CD14-positive monocyte (primary cell): ENCODE data around the gene WDR62. TPM values are rescaled to one million over a fixed set of nuclear protein-coding genes. Genes with fewer than 3 reads are reported as not detected.

Source experiments
- DNase-seq, 3 donors: peaks; one replicate each; pipeline ENCODE4 v3.0.0-alpha.2; 2011 to 2022
- H2AFZ ChIP-seq: 2 replicates; pipeline ENCODE4 v1.6.0; 2012; ENCODE audit warnings: mild to moderate bottlenecking, low read depth, low read length, inconsistent platforms; ENCODE audit not compliant: insufficient read depth, poor library complexity, severe bottlenecking
- H3K27ac ChIP-seq, 2 donors: 1 replicate in 1 of 2; 2 replicates in 1 of 2; pipeline ENCODE4 v1.5.1; 2012 to 2013; ENCODE audit warnings: low read length in 2 of 2, control low read depth in 1 of 2, inconsistent platforms in 1 of 2, low read depth in 1 of 2, mild to moderate bottlenecking in 1 of 2
- H3K27me3 ChIP-seq, 2 donors: one replicate each; pipeline versions ENCODE4 v1.6.0 to v1.6.1; 2011 to 2013; ENCODE audit warnings: low read length in 2 of 2; ENCODE audit not compliant: control insufficient read depth in 2 of 2, insufficient read depth in 2 of 2
- H3K36me3 ChIP-seq, 2 donors: replicated peaks in 1 of 2; 1 replicate in 1 of 2; 2 replicates in 1 of 2; pipeline versions ENCODE4 v1.5.1 to v1.6.1; 2012 to 2013; ENCODE audit warnings: low read length in 2 of 2, control low read depth in 1 of 2, inconsistent platforms in 1 of 2, mild to moderate bottlenecking in 1 of 2; ENCODE audit not compliant: insufficient read depth in 2 of 2, control insufficient read depth in 1 of 2
- H3K4me1 ChIP-seq, 2 donors: 1 replicate in 1 of 2; 2 replicates in 1 of 2; pipeline versions ENCODE4 v1.5.1 to v1.6.1; 2012 to 2013; ENCODE audit warnings: low read length in 2 of 2, control low read depth in 1 of 2, inconsistent platforms in 1 of 2, mild to moderate bottlenecking in 1 of 2, moderate library complexity in 1 of 2; ENCODE audit not compliant: insufficient read depth in 2 of 2, control insufficient read depth in 1 of 2
- H3K4me2 ChIP-seq: replicated peaks from 2 replicates; pipeline ENCODE3; 2012; ENCODE audit warnings: low read length, moderate library complexity, mild to moderate bottlenecking; ENCODE audit not compliant: poor library complexity, severe bottlenecking; ENCODE audit errors: extremely low read depth
- H3K4me3 ChIP-seq, 3 experiments: fragments of 200-600 bp in 1 of 3; sonication (generic) in 1 of 3; replicated peaks in 1 of 3; 1 replicate in 2 of 3; 2 replicates in 1 of 3; pipeline ENCODE4 v1.5.1; 2011 to 2013; ENCODE audit warnings: low read length in 3 of 3, mild to moderate bottlenecking in 3 of 3, control low read depth in 2 of 3, low read depth in 2 of 3, inconsistent platforms in 1 of 3, moderate library complexity in 1 of 3
- H3K79me2 ChIP-seq: 2 replicates; pipeline ENCODE4 v1.6.0; 2012; ENCODE audit warnings: mild to moderate bottlenecking, control low read depth, inconsistent platforms, low read length, moderate library complexity; ENCODE audit not compliant: insufficient read depth
- H3K9ac ChIP-seq: 2 replicates; pipeline ENCODE4 v1.6.0; 2017; ENCODE audit warnings: low read length, mild to moderate bottlenecking; ENCODE audit not compliant: insufficient read depth, poor library complexity, severe bottlenecking
- H3K9me3 ChIP-seq, 2 donors: replicated peaks in 1 of 2; 1 replicate in 1 of 2; 2 replicates in 1 of 2; pipeline versions ENCODE4 v1.5.1 to v1.6.1; 2012 to 2013; ENCODE audit warnings: low read length in 2 of 2, control low read depth in 1 of 2; ENCODE audit not compliant: control insufficient read depth in 1 of 2, insufficient read depth in 1 of 2
- H4K20me1 ChIP-seq: 2 replicates; pipeline ENCODE4 v1.6.0; 2012; ENCODE audit warnings: mild to moderate bottlenecking, low read length, control low read depth, moderate library complexity; ENCODE audit not compliant: insufficient read depth
- H3K27ac Mint-ChIP-seq, 7 donors: one replicate each; pipeline ENCODE4 v1.8.0; 2020; ENCODE audit warnings: mild to moderate bottlenecking in 7 of 7, mixed read lengths in 7 of 7, moderate library complexity in 6 of 7, inconsistent platforms in 2 of 7
- H3K27me3 Mint-ChIP-seq, 3 donors: one replicate each; pipeline ENCODE4 v1.8.0; 2021 to 2022; ENCODE audit warnings: low read depth in 3 of 3, mild to moderate bottlenecking in 3 of 3, mixed read lengths in 3 of 3, moderate library complexity in 3 of 3, inconsistent platforms in 1 of 3
- H3K36me3 Mint-ChIP-seq, 2 donors: one replicate each; pipeline ENCODE4 v1.8.0; 2020; ENCODE audit warnings: mixed read lengths in 2 of 2, inconsistent platforms in 1 of 2, mild to moderate bottlenecking in 1 of 2
- H3K4me1 Mint-ChIP-seq: one replicate; pipeline ENCODE4 v1.8.0; 2020; ENCODE audit warnings: mild to moderate bottlenecking, mixed read lengths
- H3K4me3 Mint-ChIP-seq, 2 donors: one replicate each; pipeline ENCODE4 v1.8.0; 2020; ENCODE audit warnings: mild to moderate bottlenecking in 2 of 2, mixed read lengths in 2 of 2, moderate library complexity in 1 of 2
- H3K9me3 Mint-ChIP-seq, 7 donors: one replicate each; pipeline ENCODE4 v1.8.0; 2020 to 2022; ENCODE audit warnings: mixed read lengths in 7 of 7, mild to moderate bottlenecking in 6 of 7, moderate library complexity in 6 of 7, inconsistent platforms in 2 of 7
- WGBS: methylation state at CpG from one replicate; pipeline ENCODE4 v1.1.5; 2013; ENCODE audit warnings: missing lambda C conversion rate; ENCODE audit not compliant: insufficient coverage; 5-methylcytosine and 5-hydroxymethylcytosine counted together
- intact Hi-C, 2 donors: fragments of 100-400 bp; cut with micrococcal nuclease; formaldehyde crosslinking; loops; one replicate each; pipeline versions ENCODE4 v1.15.0 to v1.15.1; 2023
- polyA minus RNA-seq: library from RNA; depleted of rRNA, polyadenylated mRNA; stranded (reverse); fragments of >200 nt; gene quantifications from 2 replicates; pipeline ENCODE4 v1.2.3, GENCODE V29; 2012
- polyA plus RNA-seq, 3 donors: library from polyadenylated mRNA; depleted of rRNA in 1 of 3; unstranded in 2 of 3; stranded (reverse) in 1 of 3; fragments of 300-500 nt in 2 of 3; fragments of >200 nt in 1 of 3; fragmentation: Illumina TruSeq in 2 of 3; gene quantifications; 1 replicate in 2 of 3; 2 replicates in 1 of 3; pipeline ENCODE4 v1.2.3, GENCODE V29; 2012 to 2021
- total RNA-seq, 12 experiments: library from RNA in 1 of 12; stranded (reverse) in 1 of 12; fragments of 120-200 nt in 1 of 12; gene quantifications; one replicate each; pipeline ENCODE4 v1.2.4 and lab custom pipeline; 2013 to 2026; ENCODE audit warnings: mixed read lengths in 6 of 12, inconsistent platforms in 1 of 12
- TF ChIP-seq, protein P1 (sequence below): fragments of 200-600 bp; IDR thresholded peaks from one replicate; pipeline ENCODE4 v1.8.0; 2022; ENCODE audit warnings: antibody characterized with exemption, mild to moderate bottlenecking

The WDR62 gene
- total RNA-seq (2013): 0.27 TPM
- polyA plus RNA-seq (under 1 TPM in 2 of 3 donors, not detected in 1; 0.05 to 0.88 TPM), polyA minus RNA-seq (0.69 and 0.88 TPM in 2 replicates), total RNA-seq (lab: John Stamatoyannopoulos, UW) (1.6 to 10.7 (median 2.4) reads per million in 11 experiments)

DNA sequence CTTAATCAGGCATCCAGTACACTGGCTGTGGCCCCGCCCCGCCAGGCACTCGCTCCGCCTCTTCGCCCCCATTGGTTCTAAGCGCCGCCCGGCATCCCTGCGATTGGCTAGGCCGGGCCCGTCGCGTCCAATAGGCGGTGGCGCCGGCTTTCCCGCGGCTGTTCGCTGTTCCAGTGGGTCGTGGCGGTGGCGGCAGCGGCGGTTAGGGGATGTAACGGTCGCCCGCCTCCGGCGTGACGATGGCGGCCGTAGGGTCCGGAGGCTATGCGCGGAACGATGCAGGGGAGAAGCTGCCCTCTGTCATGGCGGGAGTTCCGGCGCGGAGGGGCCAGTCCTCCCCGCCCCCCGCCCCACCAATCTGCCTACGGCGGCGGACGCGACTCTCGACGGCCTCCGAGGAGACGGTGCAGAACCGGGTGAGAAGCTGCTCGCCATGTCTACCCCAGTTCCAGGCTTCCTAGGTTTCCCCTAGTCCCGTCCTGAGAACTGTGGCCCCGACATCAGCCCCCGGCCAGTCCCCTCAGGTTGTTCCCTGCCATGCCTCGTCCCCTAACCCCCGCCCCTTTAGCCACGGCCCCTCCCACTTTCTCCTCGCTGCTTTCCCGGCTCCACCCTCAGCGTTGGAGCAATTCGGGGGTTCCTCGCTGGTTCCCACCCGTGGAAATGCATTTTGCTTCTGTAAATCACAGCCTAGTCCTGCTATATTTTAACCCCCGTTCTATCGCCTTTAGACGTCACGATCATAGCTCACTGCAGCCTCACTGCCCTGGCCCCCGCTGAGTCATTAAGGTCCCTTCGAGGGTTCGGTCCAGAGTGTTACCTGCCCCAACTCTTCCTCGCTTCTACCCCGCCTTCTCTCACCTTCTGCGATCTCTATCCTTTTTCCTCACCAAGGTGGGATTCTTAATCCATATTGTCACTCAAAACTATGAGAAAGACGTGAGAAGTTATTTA is at the start of gene WDR62:
WDR62 (plus strand) TSS at position 165 of the 954 bp plus-strand sequence; CDS start at position 240, 75 bp downstream.
- Histone ChIP-seq H3K4me2 (peak within 1 kb of the TSS; percentile 90), H2AFZ (peak within 1 kb of the TSS; percentile 88), H3K4me3 (peak within 1 kb of the TSS; percentile 70 to 94 (median 90)), H4K20me1 (no peaks in the 10 kb centered on the region), H3K4me1 (peaks cover 12 to 18% of the 10 kb centered on the region in 2 donors), H3K36me3 (peaks cover 6 to 18% of the 10 kb centered on the region in 2 donors), H3K27ac (peak within 1 kb of the TSS; percentile 93 to 95), H3K9me3 (no peaks in the 10 kb centered on the region), H3K79me2 (peaks cover 39% of the 10 kb centered on the region), H3K27me3 (no peaks in the 10 kb centered on the region), H3K9ac (peak within 1 kb of the TSS; percentile 79)
- Mint-ChIP-seq H3K27me3 (peaks cover 0 to 1% (median 0%) of the 10 kb centered on the region in 3 donors), H3K27ac (peak within 1 kb of the TSS; percentile 97 to 99 (median 98)), H3K4me3 (peak within 1 kb of the TSS; percentile 99 to 100), H3K9me3 (no peaks in the 10 kb centered on the region), H3K36me3 (peaks cover 11 to 19% of the 10 kb centered on the region in 2 donors), H3K4me1 (peaks cover 17% of the 10 kb centered on the region)
- TF ChIP-seq, protein P1, sequence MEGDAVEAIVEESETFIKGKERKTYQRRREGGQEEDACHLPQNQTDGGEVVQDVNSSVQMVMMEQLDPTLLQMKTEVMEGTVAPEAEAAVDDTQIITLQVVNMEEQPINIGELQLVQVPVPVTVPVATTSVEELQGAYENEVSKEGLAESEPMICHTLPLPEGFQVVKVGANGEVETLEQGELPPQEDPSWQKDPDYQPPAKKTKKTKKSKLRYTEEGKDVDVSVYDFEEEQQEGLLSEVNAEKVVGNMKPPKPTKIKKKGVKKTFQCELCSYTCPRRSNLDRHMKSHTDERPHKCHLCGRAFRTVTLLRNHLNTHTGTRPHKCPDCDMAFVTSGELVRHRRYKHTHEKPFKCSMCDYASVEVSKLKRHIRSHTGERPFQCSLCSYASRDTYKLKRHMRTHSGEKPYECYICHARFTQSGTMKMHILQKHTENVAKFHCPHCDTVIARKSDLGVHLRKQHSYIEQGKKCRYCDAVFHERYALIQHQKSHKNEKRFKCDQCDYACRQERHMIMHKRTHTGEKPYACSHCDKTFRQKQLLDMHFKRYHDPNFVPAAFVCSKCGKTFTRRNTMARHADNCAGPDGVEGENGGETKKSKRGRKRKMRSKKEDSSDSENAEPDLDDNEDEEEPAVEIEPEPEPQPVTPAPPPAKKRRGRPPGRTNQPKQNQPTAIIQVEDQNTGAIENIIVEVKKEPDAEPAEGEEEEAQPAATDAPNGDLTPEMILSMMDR: no peak
- DNase-seq: peak; percentile 91 to 93 (median 92)
- WGBS: under 1% methylated on average over 68 of the region's 76 CpGs
- intact Hi-C loops: loop anchor here (1.0 to 10.0 kb wide), 7 partner anchors 40 to 280 kb away; partner anchors contain the start of genes ALKBH6 (in 2 of the 2), ARHGAP33 (in 1 of the 2), HCST (in 1 of the 2) and NFKBID (in 1 of the 2)

DNA sequence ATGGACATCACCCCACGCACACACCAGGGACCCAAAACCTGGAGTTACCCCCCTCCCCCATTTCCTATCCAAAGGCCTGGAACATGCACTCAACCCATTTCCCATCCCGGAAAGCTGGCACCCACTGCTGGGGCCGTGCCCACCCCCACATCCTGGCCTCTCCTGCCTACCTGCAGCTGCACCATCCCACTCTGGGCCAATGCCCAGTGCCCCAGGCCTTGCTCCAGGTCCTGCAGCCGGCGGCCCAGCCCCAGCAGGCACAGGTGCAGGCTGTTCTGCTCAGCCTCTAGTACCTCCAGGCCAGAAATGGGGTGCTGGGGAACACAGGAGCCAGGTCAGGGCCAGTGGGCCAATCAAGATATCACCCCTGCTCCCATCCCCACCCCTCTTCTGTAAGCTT is 47.7 kb upstream of the WDR62 start:
- H3K27me3 ChIP-seq: peaks cover 0 to 16% of the 10 kb centered on the region in 2 donors
- TF ChIP-seq, protein P1: no peak
- peaks cover 0 to 12% of the 10 kb centered on the region in 2 donors for H3K4me1 ChIP-seq
- H3K9ac ChIP-seq: no peak overlapping the region
- no peaks in the 10 kb centered on the region for H4K20me1 ChIP-seq
- peaks cover 0 to 4% (median 0%) of the 10 kb centered on the region in 7 donors for H3K9me3 Mint-ChIP-seq
- peaks cover 7 to 9% of the 10 kb centered on the region in 2 donors for H3K36me3 Mint-ChIP-seq
- H3K4me3 Mint-ChIP-seq: no peak overlapping the region
- no peaks in the 10 kb centered on the region for H3K9me3 ChIP-seq
- intact Hi-C loops: no loop called here
- H2AFZ ChIP-seq: no peak overlapping the region
- peaks cover 12% of the 10 kb centered on the region for H3K4me1 Mint-ChIP-seq
- H3K4me2 ChIP-seq: no peak overlapping the region
- WGBS: 88% methylated on average over 5 of the region's 5 CpGs
- H3K4me3 ChIP-seq: no peak overlapping the region
- DNase-seq: no peak
- no peaks in the 10 kb centered on the region for H3K79me2 ChIP-seq
- H3K27ac ChIP-seq: no peak overlapping the region
- no peak overlapping the region for H3K27ac Mint-ChIP-seq
- H3K36me3 ChIP-seq: peaks cover 0 to 5% of the 10 kb centered on the region in 2 donors
- H3K27me3 Mint-ChIP-seq: peaks cover 17 to 25% (median 22%) of the 10 kb centered on the region in 3 donors
